Peyer's patch (tissue), 4 donors: ENCODE measurements around the gene ACOT13. TPM values are rescaled to one million over a fixed set of nuclear protein-coding genes. Genes with fewer than 3 reads are reported as not detected.
"Not testable (repeated sequence)": the region's sequence is repeated elsewhere in the genome, so short reads cannot be mapped to it uniquely, and the experiment has no call there.

Experiments used
- DNase-seq, 3 donors: peaks; one replicate each; pipeline ENCODE4 v3.0.0-alpha.2; 2017 to 2019
- H3K27ac ChIP-seq, 4 donors: fragments of 200-600 bp; sonication (generic); one replicate each; pipeline ENCODE4 v1.5.1; 2016 to 2019
- H3K27me3 ChIP-seq, 2 donors: fragments of 200-600 bp; sonication (generic); one replicate each; pipeline ENCODE4 v1.5.1; 2019
- H3K36me3 ChIP-seq, 3 donors: fragments of 200-600 bp; sonication (generic); one replicate each; pipeline ENCODE4 v1.5.1; 2016 to 2019
- H3K4me1 ChIP-seq, 4 donors: fragments of 200-600 bp; sonication (generic); one replicate each; pipeline ENCODE4 v1.5.1; 2016 to 2019
- H3K4me3 ChIP-seq, 4 donors: fragments of 200-600 bp; sonication (generic); 1 replicate in 3 of 4; 2 replicates in 1 of 4; pipeline ENCODE4 v1.5.1; 2016 to 2019; ENCODE audit warnings: mild to moderate bottlenecking in 1 of 4
- H3K9me3 ChIP-seq, 4 donors: fragments of 200-600 bp; sonication (generic); one replicate each; pipeline ENCODE4 v1.5.1; 2016 to 2019; ENCODE audit warnings: mild to moderate bottlenecking in 1 of 4
- CTCF ChIP-seq, 6 experiments: fragments of 450-650 bp in 4 of 6; fragments of 200-600 bp in 2 of 6; sonication (generic) in 1 of 6; IDR thresholded peaks; one replicate each; pipeline ENCODE4 v1.5.1; 2017 to 2019; ENCODE audit warnings: antibody characterized with exemption in 6 of 6, mild to moderate bottlenecking in 3 of 6, moderate library complexity in 1 of 6
- POLR2A ChIP-seq, 2 donors: fragments of 450-650 bp; IDR thresholded peaks; one replicate each; pipeline ENCODE4 v1.5.1; 2017; ENCODE audit warnings: antibody characterized with exemption in 2 of 2, mild to moderate bottlenecking in 2 of 2, moderate library complexity in 2 of 2
- total RNA-seq, 4 donors: library from RNA; depleted of rRNA; stranded (reverse); fragments of >200 nt; gene quantifications; one replicate each; pipeline ENCODE4 v1.1.0, GENCODE V29; 2016

Gene ACOT13
- total RNA-seq, 4 donors from 2014 or later, result 5.2 to 23.1 (median 9.1) TPM

GRCh38 chr6:24723270-24723669 lies 56.4 kb downstream of the ACOT13 start:
- no peak overlapping the region for H3K27ac ChIP-seq
- no peak for DNase-seq
- TF ChIP-seq POLR2A (IDR thresholded peaks at IDR 0.05) (no peak), CTCF (IDR thresholded peaks at IDR 0.05) (no peak)
- H3K9me3 ChIP-seq, result no peaks in the 10 kb centered on the region
- H3K4me1 ChIP-seq, result peaks cover 0 to 4% (median 0%) of the 10 kb centered on the region in 4 donors
- H3K36me3 ChIP-seq, result no peaks in the 10 kb centered on the region
- H3K4me3 ChIP-seq, result no peak overlapping the region
- H3K27me3 ChIP-seq, result no peaks in the 10 kb centered on the region

- H3K36me3 ChIP-seq, H3K27me3 ChIP-seq: not testable (repeated sequence)
Observed at GRCh38 chr6:24730653-24731052, 63.8 kb downstream of the ACOT13 start.

GRCh38 chr6:24731456-24732134 lies 64.7 kb downstream of the ACOT13 start:
- peaks cover 0 to 11% (median 4%) of the 10 kb centered on the region in 4 donors for H3K9me3 ChIP-seq
- H3K4me3 ChIP-seq, H3K27me3 ChIP-seq, H3K27ac ChIP-seq, H3K4me1 ChIP-seq, DNase-seq, H3K36me3 ChIP-seq: not testable (repeated sequence)

More at GRCh38 chr6:24730653-24731052, 63.8 kb downstream of the ACOT13 start:
- H3K4me3 ChIP-seq, H3K27ac ChIP-seq, H3K4me1 ChIP-seq, DNase-seq: not testable (repeated sequence)
- peaks cover 0 to 11% (median 4%) of the 10 kb centered on the region in 4 donors for H3K9me3 ChIP-seq

GRCh38 chr6:24734166-24734565 lies 67.3 kb downstream of the ACOT13 start:
- H3K27ac ChIP-seq, result no peak overlapping the region
- peaks cover 0 to 11% (median 4%) of the 10 kb centered on the region in 4 donors for H3K9me3 ChIP-seq
- no peak for DNase-seq
- TF ChIP-seq POLR2A (IDR thresholded peaks at IDR 0.05) (no peak), CTCF (IDR thresholded peaks at IDR 0.05) (no peak)
- no peaks in the 10 kb centered on the region for H3K4me1 ChIP-seq
- no peaks in the 10 kb centered on the region for H3K36me3 ChIP-seq
- no peak overlapping the region for H3K4me3 ChIP-seq
- H3K27me3 ChIP-seq, result no peaks in the 10 kb centered on the region

- not testable (repeated sequence) for H3K27me3 ChIP-seq, H3K36me3 ChIP-seq, H3K4me3 ChIP-seq, H3K4me1 ChIP-seq, DNase-seq, H3K27ac ChIP-seq
- peaks cover 0 to 11% (median 4%) of the 10 kb centered on the region in 4 donors for H3K9me3 ChIP-seq
Observed at GRCh38 chr6:24734710-24735109, 67.8 kb downstream of the ACOT13 start.

GRCh38 chr6:24738741-24739140 lies 71.9 kb downstream of the ACOT13 start:
- Histone ChIP-seq H3K4me3 (no peak overlapping the region), H3K36me3 (no peaks in the 10 kb centered on the region), H3K27ac (no peak overlapping the region), H3K9me3 (no peaks in the 10 kb centered on the region), H3K27me3 (no peaks in the 10 kb centered on the region), H3K4me1 (no peaks in the 10 kb centered on the region)
- no peak for TF ChIP-seq POLR2A (IDR thresholded peaks at IDR 0.05)
- DNase-seq, result no peak

- Histone ChIP-seq H3K36me3 (no peaks in the 10 kb centered on the region), H3K27ac (no peak overlapping the region), H3K27me3 (no peaks in the 10 kb centered on the region), H3K4me1 (no peaks in the 10 kb centered on the region), H3K9me3 (no peaks in the 10 kb centered on the region), H3K4me3 (no peak overlapping the region)
- TF ChIP-seq POLR2A (IDR thresholded peaks at IDR 0.05) (no peak), CTCF (IDR thresholded peaks at IDR 0.05) (no peak)
- no peak for DNase-seq
Observed at GRCh38 chr6:24740861-24741260, 74.0 kb downstream of the ACOT13 start.

GRCh38 chr6:24742216-24742738 lies 75.4 kb downstream of the ACOT13 start:
- no peaks in the 10 kb centered on the region for H3K9me3 ChIP-seq
- H3K4me1 ChIP-seq, result no peaks in the 10 kb centered on the region
- TF ChIP-seq POLR2A (IDR thresholded peaks at IDR 0.05) (no peak), CTCF (IDR thresholded peaks at IDR 0.05) (no peak)
- H3K27ac ChIP-seq, result no peak overlapping the region
- no peaks in the 10 kb centered on the region for H3K27me3 ChIP-seq
- H3K4me3 ChIP-seq, result no peak overlapping the region
- no peaks in the 10 kb centered on the region for H3K36me3 ChIP-seq
- no peak for DNase-seq
